Smooth muscle cell (in vitro differentiated cells): Measurements from ENCODE around the gene R3HDM1. TPM values are rescaled to one million over a fixed set of nuclear protein-coding genes. Genes with fewer than 3 reads are reported as not detected.

Source experiments
- DNase-seq: peaks from one replicate; lab custom pipeline; 2025; ENCODE audit not compliant: unreplicated experiment; lab: John Stamatoyannopoulos, UW
- H2AFZ ChIP-seq: fragments of 200-600 bp; sonication (generic); 2 replicates; pipeline ENCODE4 v1.6.0; 2016; ENCODE audit warnings: antibody characterized with exemption, low read depth, mild to moderate bottlenecking
- H3F3A ChIP-seq: fragments of 200-600 bp; sonication (generic); 2 replicates; pipeline ENCODE4 v1.6.0; 2017; ENCODE audit warnings: antibody characterized with exemption, low read depth
- H3K27ac ChIP-seq: fragments of 200-600 bp; sonication (generic); 2 replicates; pipeline ENCODE4 v1.5.1; 2016; ENCODE audit warnings: low read depth, mild to moderate bottlenecking
- H3K27me3 ChIP-seq: fragments of 200-600 bp; sonication (generic); 2 replicates; pipeline ENCODE4 v1.6.1; 2016; ENCODE audit warnings: low read depth, mild to moderate bottlenecking
- H3K36me3 ChIP-seq: fragments of 200-600 bp; sonication (generic); 2 replicates; pipeline ENCODE4 v1.5.1; 2016; ENCODE audit warnings: low read depth
- H3K4me1 ChIP-seq: fragments of 200-600 bp; sonication (generic); 2 replicates; pipeline ENCODE4 v1.5.1; 2016; ENCODE audit warnings: low read depth
- H3K4me2 ChIP-seq: fragments of 200-600 bp; sonication (generic); 2 replicates; pipeline ENCODE4 v1.6.0; 2016; ENCODE audit warnings: mild to moderate bottlenecking
- H3K4me3 ChIP-seq: fragments of 200-600 bp; sonication (generic); 2 replicates; pipeline ENCODE4 v1.5.1; 2016; ENCODE audit warnings: mild to moderate bottlenecking
- H3K79me2 ChIP-seq: fragments of 200-600 bp; sonication (generic); 2 replicates; pipeline ENCODE4 v1.6.0; 2016; ENCODE audit warnings: low read depth, mild to moderate bottlenecking
- H3K9ac ChIP-seq: fragments of 200-600 bp; sonication (generic); 2 replicates; pipeline ENCODE4 v1.6.0; 2016; ENCODE audit warnings: low read depth
- H3K9me3 ChIP-seq: fragments of 200-600 bp; sonication (generic); replicated peaks from 2 replicates; pipeline ENCODE4 v1.5.1; 2016; ENCODE audit warnings: low read depth
- H4K20me1 ChIP-seq: fragments of 200-600 bp; sonication (generic); 2 replicates; pipeline ENCODE4 v1.6.0; 2016; ENCODE audit warnings: low read depth
- CTCF ChIP-seq: fragments of 200-600 bp; sonication (generic); IDR thresholded peaks from 2 replicates; pipeline ENCODE4 v1.5.1; 2017; ENCODE audit warnings: borderline replicate concordance, mild to moderate bottlenecking, antibody characterized with exemption; ENCODE audit not compliant: insufficient read depth, poor library complexity, severe bottlenecking
- WGBS: methylation state at CpG from one replicate; pipeline ENCODE4 v1.1.7; 2016; ENCODE audit warnings: low lambda C conversion rate; 5-methylcytosine and 5-hydroxymethylcytosine counted together
- microRNA counts: library from miRNA; unstranded; fragments of <30 nt; microRNA quantifications from one replicate; lab custom pipeline; 2016
- microRNA-seq: library from miRNA; unstranded; fragments of <30 nt; microRNA quantifications from one replicate; pipeline ENCODE4, GENCODE V29; 2016; ENCODE audit warnings: borderline number of aligned reads
- polyA plus RNA-seq: library from polyadenylated mRNA; unstranded; fragments of >200 nt; fragmentation: Nextera tagmentation; extraction: Ambion mirVana; gene quantifications from 2 replicates; pipeline ENCODE4 v1.2.1, GENCODE V29; 2016
- small RNA-seq: library from RNA; depleted of rRNA; stranded (forward); fragments of <200 nt; gene quantifications from one replicate; pipeline ENCODE3, GENCODE V24; 2014
- total RNA-seq: library from RNA; depleted of rRNA; stranded (reverse); fragments of >200 nt; gene quantifications from 2 replicates; pipeline ENCODE4 v1.2.3, GENCODE V29; 2014

The R3HDM1 gene
- total and polyA plus RNA-seq, 2 experiments from 2014 or later: 14.2 to 20.6 TPM

DNA sequence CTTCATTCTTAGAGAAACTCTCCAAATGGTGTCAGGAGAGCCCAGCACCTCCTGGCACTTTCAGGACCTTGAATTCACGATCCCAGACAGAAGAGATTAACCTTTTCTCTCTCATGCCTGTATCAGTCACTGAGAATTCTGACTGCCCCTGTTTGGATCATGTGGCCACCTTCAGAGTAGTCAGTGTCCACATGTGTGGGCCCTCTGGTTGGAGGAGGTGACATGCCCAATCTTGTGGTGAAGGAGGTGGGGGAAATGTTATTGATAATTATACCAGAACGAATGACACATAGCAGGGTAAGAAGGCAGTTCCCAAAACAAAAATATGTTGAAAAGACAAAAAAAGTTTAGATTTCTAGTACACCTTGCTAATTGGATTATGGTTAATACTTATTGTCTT is 242.0 kb downstream of the R3HDM1 start:
- no peak for DNase-seq
- Histone ChIP-seq H3K36me3 (peaks cover 52% of the 10 kb centered on the region), H4K20me1 (peaks cover 21% of the 10 kb centered on the region), H3K4me3 (no peak overlapping the region), H3K4me2 (no peak overlapping the region), H3K9ac (no peak overlapping the region), H2AFZ (no peak overlapping the region), H3K27ac (peak overlapping the region; percentile 64), H3K9me3 (no peaks in the 10 kb centered on the region), H3K4me1 (no peaks in the 10 kb centered on the region), H3F3A (no peaks in the 10 kb centered on the region), H3K27me3 (no peaks in the 10 kb centered on the region), H3K79me2 (no peaks in the 10 kb centered on the region)
- no peak for TF ChIP-seq CTCF
- 89% methylated on average over 2 of the region's 2 CpGs for WGBS

DNA sequence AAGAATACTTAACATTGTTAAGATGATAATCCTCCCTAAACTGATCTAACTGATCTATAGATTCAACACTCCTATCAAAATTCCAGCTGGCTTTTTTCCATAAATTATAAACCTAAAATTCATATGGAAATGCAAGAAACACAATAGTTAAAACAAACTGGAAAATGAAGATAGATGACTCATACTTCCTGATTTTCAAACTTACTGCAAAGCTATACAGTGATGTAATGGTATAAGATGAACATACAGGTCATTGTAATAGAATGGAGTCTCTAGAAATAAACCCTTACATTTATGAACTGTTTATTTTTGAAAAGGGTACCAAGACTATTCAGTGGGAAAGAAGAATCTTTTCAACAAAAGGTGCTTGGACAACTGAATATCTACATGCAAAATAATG is 242.6 kb downstream of the R3HDM1 start:
- DNase-seq: no peak
- no peak overlapping the region for H3K4me2 ChIP-seq
- no peaks in the 10 kb centered on the region for H3K79me2 ChIP-seq
- TF ChIP-seq CTCF: no peak
- no peak overlapping the region for H2AFZ ChIP-seq
- H3K4me1 ChIP-seq: no peaks in the 10 kb centered on the region
- peaks cover 19% of the 10 kb centered on the region for H4K20me1 ChIP-seq
- no peaks in the 10 kb centered on the region for H3K9me3 ChIP-seq
- no peak overlapping the region for H3K4me3 ChIP-seq
- no peaks in the 10 kb centered on the region for H3F3A ChIP-seq
- no peaks in the 10 kb centered on the region for H3K27me3 ChIP-seq
- H3K9ac ChIP-seq: no peak overlapping the region
- peaks cover 58% of the 10 kb centered on the region for H3K36me3 ChIP-seq
- H3K27ac ChIP-seq: peak overlapping the region; percentile 64

MicroRNAs encoded within 50 kb of the gene (microRNA counts, 767-probe panel; counts per million panel counts)
- 183 counts per million for microRNA hsa-miR-128 (lab: Ali Mortazavi, UCI)

Small RNA genes lying within 50 kb of the gene (microRNA-seq; reads per million reads assigned to microRNA genes)
- 355 reads per million, percentile 71 among the genes with 10 or more reads in this experiment for gene MIR128-1

Small RNA genes lying within 50 kb of the gene (small RNA-seq; reads per million reads assigned to genes)
- gene MIR128-1: 4.2 reads per million, percentile 59 among the genes with 10 or more reads in this experiment
- not detected for gene RNU6-512P

Other genes starting within 250 kb of the R3HDM1 start
- 4.1 and 6.7 TPM in 2 replicates for gene ZRANB3, start 266 bp upstream of the R3HDM1 start, total RNA-seq
- 1.9 and 2.9 TPM in 2 replicates for gene ZRANB3, start 266 bp upstream of the R3HDM1 start, polyA plus RNA-seq
- gene UBXN4, start 210.4 kb downstream of the R3HDM1 start, total RNA-seq: 80.7 and 87.1 TPM in 2 replicates
- 130 and 164 TPM in 2 replicates for gene UBXN4, start 210.4 kb downstream of the R3HDM1 start, polyA plus RNA-seq